A204.1 (cell line): ENCODE data around the gene NT5C1B.
"Not testable (repeated sequence)": the region's sequence is repeated elsewhere in the genome, so short reads cannot be mapped to it uniquely, and the experiment has no call there.

Experiments used
- FAIRE-seq: peaks from 2 replicates; lab custom pipeline; 2012; peaks lifted over from hg19 to GRCh38; lab: Jason Lieb, UNC

NT5C1B gene

GRCh38 chr2:18589354-18589753, at the start of gene NT5C1B:
TSS of gene NT5C1B (minus strand) at chr2:18589569. CDS start at chr2:18589468, 101 bp downstream.
- no peak for FAIRE-seq

GRCh38 chr2:18637196-18637595, 47.8 kb upstream of the NT5C1B start:
- no peak for FAIRE-seq

GRCh38 chr2:18632699-18633098, 43.3 kb upstream of the NT5C1B start:
- FAIRE-seq: not testable (repeated sequence)

- FAIRE-seq: no peak
Measured at GRCh38 chr2:18630941-18631340, 41.6 kb upstream of the NT5C1B start.

- no peak for FAIRE-seq
Measured at GRCh38 chr2:18630541-18630940, 41.2 kb upstream of the NT5C1B start.

GRCh38 chr2:18630101-18630500, 40.7 kb upstream of the NT5C1B start:
- no peak for FAIRE-seq

GRCh38 chr2:18626958-18627650, 37.7 kb upstream of the NT5C1B start:
- no peak for FAIRE-seq

- no peak for FAIRE-seq
Measured at GRCh38 chr2:18626256-18626668, 36.9 kb upstream of the NT5C1B start.

GRCh38 chr2:18625563-18625962, 36.2 kb upstream of the NT5C1B start:
- no peak for FAIRE-seq

- FAIRE-seq: no peak
Measured at GRCh38 chr2:18623782-18624181, 34.4 kb upstream of the NT5C1B start.

GRCh38 chr2:18620867-18621632, 31.7 kb upstream of the NT5C1B start:
- no peak for FAIRE-seq

- no peak for FAIRE-seq
Measured at GRCh38 chr2:18619091-18619490, 29.7 kb upstream of the NT5C1B start.

GRCh38 chr2:18614041-18614440, 24.7 kb upstream of the NT5C1B start:
- FAIRE-seq: no peak

GRCh38 chr2:18612133-18612532, 22.8 kb upstream of the NT5C1B start:
- FAIRE-seq: no peak

GRCh38 chr2:18611604-18612003, 22.2 kb upstream of the NT5C1B start:
- FAIRE-seq: no peak

GRCh38 chr2:18611184-18611583, 21.8 kb upstream of the NT5C1B start:
- no peak for FAIRE-seq

- FAIRE-seq: no peak
Measured at GRCh38 chr2:18610651-18611050, 21.3 kb upstream of the NT5C1B start.

GRCh38 chr2:18610090-18610489, 20.7 kb upstream of the NT5C1B start:
- FAIRE-seq: no peak

GRCh38 chr2:18605115-18605514, 15.7 kb upstream of the NT5C1B start:
- no peak for FAIRE-seq

GRCh38 chr2:18604531-18604885, 15.1 kb upstream of the NT5C1B start:
- no peak for FAIRE-seq

GRCh38 chr2:18603854-18604530, 14.6 kb upstream of the NT5C1B start:
- FAIRE-seq: no peak

- FAIRE-seq: no peak
Measured at GRCh38 chr2:18602298-18602697, 12.9 kb upstream of the NT5C1B start.

- FAIRE-seq: no peak
Measured at GRCh38 chr2:18600255-18600613, 10.9 kb upstream of the NT5C1B start.
